Glutamatergic neuron (in vitro differentiated cells): ENCODE data around the gene HPSE2. TPM values are rescaled to one million over a fixed set of nuclear protein-coding genes. Genes with fewer than 3 reads are reported as not detected.
A peak's percentile ranks its signal among the peaks of the same experiment; 100 is the strongest.
"Not testable (repeated sequence)": the region's sequence is repeated elsewhere in the genome, so short reads cannot be mapped to it uniquely, and the experiment has no call there.

Experiments
- DNase-seq: peaks from one replicate; pipeline ENCODE4 v3.0.0; 2022
- H3K27ac Mint-ChIP-seq: one replicate; pipeline ENCODE4 v1.8.0; 2020; ENCODE audit warnings: mild to moderate bottlenecking, mixed read lengths, inconsistent platforms; ENCODE audit not compliant: unreplicated experiment
- H3K27me3 Mint-ChIP-seq: one replicate; pipeline ENCODE4 v1.8.0; 2020; ENCODE audit warnings: mild to moderate bottlenecking, moderate library complexity, mixed read lengths, inconsistent platforms; ENCODE audit not compliant: unreplicated experiment
- H3K36me3 Mint-ChIP-seq: one replicate; pipeline ENCODE4 v1.8.0; 2020; ENCODE audit warnings: mild to moderate bottlenecking, mixed read lengths, inconsistent platforms; ENCODE audit not compliant: unreplicated experiment
- H3K4me1 Mint-ChIP-seq: one replicate; pipeline ENCODE4 v1.8.0; 2020; ENCODE audit warnings: mild to moderate bottlenecking, low read depth, mixed read lengths, inconsistent platforms; ENCODE audit not compliant: unreplicated experiment
- H3K4me3 Mint-ChIP-seq: one replicate; pipeline ENCODE4 v1.8.0; 2020; ENCODE audit warnings: mild to moderate bottlenecking, mixed read lengths, inconsistent platforms; ENCODE audit not compliant: unreplicated experiment
- H3K9me3 Mint-ChIP-seq: one replicate; pipeline ENCODE4 v1.8.0; 2020; ENCODE audit warnings: mild to moderate bottlenecking, moderate library complexity, mixed read lengths, inconsistent platforms; ENCODE audit not compliant: unreplicated experiment
- CTCF ChIP-seq: fragments of 200-600 bp; sonication (generic); IDR thresholded peaks from one replicate; pipeline ENCODE4 v1.5.0; 2021; ENCODE audit not compliant: partially characterized antibody, unreplicated experiment
- total RNA-seq: library from RNA; stranded (reverse); fragmentation: NEBNext Ultra II Directional; extraction: Animal tissue kit (Norgen Biotek cat#: 25700); gene quantifications from one replicate; pipeline ENCODE4 v1.2.1, GENCODE V29; 2021; ENCODE audit not compliant: unreplicated experiment

HPSE2 gene
- total RNA-seq, 1 donor from 2014 or later, result not detected

DNA sequence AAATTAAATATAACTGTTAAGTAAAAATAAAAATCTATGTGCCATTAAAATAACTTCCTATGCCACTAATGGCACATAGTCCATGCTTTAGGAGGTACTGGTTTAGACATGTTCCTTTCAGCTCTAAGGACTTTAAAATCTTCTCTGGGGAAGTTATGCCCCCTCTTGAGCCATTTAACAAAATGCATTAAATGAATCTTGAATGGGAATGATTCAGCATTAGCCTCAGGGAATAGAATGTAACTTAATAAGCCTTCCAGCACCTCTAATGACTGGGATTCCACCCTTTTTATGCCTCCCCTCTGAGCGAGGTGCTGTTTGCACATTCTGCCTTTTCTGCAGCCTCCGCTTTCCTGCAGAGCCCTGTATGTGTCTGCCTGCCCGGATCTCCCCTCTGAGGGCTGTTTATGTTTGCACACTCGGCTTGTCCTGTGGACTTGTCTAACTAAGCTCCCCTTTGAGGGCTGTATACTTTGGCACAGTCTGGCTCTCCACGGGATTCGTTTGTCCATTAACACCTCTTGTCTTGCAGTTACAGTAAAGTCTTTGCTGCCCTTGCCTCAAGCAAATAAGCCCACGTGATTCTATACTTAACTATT, 680.5 kb downstream of the HPSE2 start:
- peak; percentile 35 for DNase-seq
- no peak overlapping the region for H3K27ac Mint-ChIP-seq
- H3K4me3 Mint-ChIP-seq, result no peak overlapping the region

GRCh38 chr10:98541561-98541960, 694.1 kb downstream of the HPSE2 start:
- not testable (repeated sequence) for DNase-seq, H3K27me3 Mint-ChIP-seq, H3K36me3 Mint-ChIP-seq, H3K4me1 Mint-ChIP-seq, H3K27ac Mint-ChIP-seq, H3K9me3 Mint-ChIP-seq, H3K4me3 Mint-ChIP-seq

More for the DNA sequence above, 680.5 kb downstream of the HPSE2 start:
- Mint-ChIP-seq H3K9me3 (peaks cover 2% of the 10 kb centered on the region), H3K36me3 (no peaks in the 10 kb centered on the region), H3K27me3 (no peaks in the 10 kb centered on the region), H3K4me1 (peaks cover 4% of the 10 kb centered on the region)
- TF ChIP-seq CTCF, result no peak

DNA sequence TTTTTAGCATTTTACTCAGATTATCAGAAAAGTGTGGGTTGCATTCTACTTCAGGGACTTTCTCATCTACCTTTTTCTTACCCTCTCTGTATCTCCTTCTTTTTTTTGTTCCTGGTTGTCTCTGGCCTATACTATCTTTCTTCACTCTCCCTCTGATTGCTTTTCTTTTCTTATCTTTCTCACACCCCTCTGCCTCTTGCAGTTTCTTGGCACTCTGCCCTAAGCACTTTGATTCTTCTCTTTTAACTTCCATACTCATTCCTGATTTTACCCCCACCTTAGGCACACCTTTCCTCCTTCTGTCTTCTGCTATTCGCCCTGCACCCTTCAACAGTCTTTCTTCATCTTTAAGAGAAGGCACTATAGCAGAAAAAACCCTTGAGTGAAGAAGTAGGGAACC, 696.1 kb downstream of the HPSE2 start:
- H3K27me3 Mint-ChIP-seq, result peaks cover 3% of the 10 kb centered on the region
- DNase-seq, result no peak
- H3K4me1 Mint-ChIP-seq, result no peaks in the 10 kb centered on the region
- H3K27ac Mint-ChIP-seq, result no peak overlapping the region
- H3K36me3 Mint-ChIP-seq, result no peaks in the 10 kb centered on the region
- peaks cover 2% of the 10 kb centered on the region for H3K9me3 Mint-ChIP-seq
- no peak overlapping the region for H3K4me3 Mint-ChIP-seq
- TF ChIP-seq CTCF, result no peak

DNA sequence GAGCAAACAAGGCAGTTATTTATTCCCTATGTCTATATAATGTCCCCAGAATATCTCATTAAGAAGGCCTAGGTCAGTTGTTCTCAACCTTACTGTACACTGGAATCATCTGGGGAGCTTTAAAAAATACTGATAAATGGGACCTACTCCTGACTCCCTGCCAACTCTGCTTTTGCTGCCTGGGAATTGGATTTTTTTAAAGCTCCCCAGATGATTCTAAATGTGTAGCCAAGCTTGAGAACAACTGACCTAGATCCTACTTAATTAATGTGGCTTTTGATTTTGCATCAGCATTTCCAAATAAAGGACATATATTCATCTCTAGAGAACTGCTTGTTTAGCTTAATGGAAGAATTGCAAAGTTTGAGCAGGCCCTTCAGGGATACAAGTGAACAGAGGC, 697.2 kb downstream of the HPSE2 start:
- H3K27me3 Mint-ChIP-seq, result peaks cover 3% of the 10 kb centered on the region
- no peak for DNase-seq
- H3K4me3 Mint-ChIP-seq, result no peak overlapping the region
- no peak overlapping the region for H3K27ac Mint-ChIP-seq
- TF ChIP-seq CTCF, result no peak
- H3K4me1 Mint-ChIP-seq, result no peaks in the 10 kb centered on the region
- H3K36me3 Mint-ChIP-seq, result no peaks in the 10 kb centered on the region
- H3K9me3 Mint-ChIP-seq, result peaks cover 2% of the 10 kb centered on the region

- DNase-seq, result no peak
- Mint-ChIP-seq H3K4me1 (no peaks in the 10 kb centered on the region), H3K9me3 (peaks cover 2% of the 10 kb centered on the region), H3K27ac (no peak overlapping the region), H3K36me3 (no peaks in the 10 kb centered on the region), H3K4me3 (no peak overlapping the region), H3K27me3 (no peaks in the 10 kb centered on the region)
- TF ChIP-seq CTCF, result no peak
These were observed 699.1 kb downstream of the HPSE2 start for GRCh38 chr10:98536551-98536950.
